ENCODE data around the gene SERPINH1.

SERPINH1 gene

GRCh38 chr11:75597636-75598035 lies 35.6 kb downstream of the SERPINH1 start:
- peak; percentile 52 for DNase-seq (ENCODE audit: low read depth)
- no peak overlapping the region for H3K4me3 ChIP-seq (ENCODE audit: low read length)
- TF ChIP-seq, protein P1, sequence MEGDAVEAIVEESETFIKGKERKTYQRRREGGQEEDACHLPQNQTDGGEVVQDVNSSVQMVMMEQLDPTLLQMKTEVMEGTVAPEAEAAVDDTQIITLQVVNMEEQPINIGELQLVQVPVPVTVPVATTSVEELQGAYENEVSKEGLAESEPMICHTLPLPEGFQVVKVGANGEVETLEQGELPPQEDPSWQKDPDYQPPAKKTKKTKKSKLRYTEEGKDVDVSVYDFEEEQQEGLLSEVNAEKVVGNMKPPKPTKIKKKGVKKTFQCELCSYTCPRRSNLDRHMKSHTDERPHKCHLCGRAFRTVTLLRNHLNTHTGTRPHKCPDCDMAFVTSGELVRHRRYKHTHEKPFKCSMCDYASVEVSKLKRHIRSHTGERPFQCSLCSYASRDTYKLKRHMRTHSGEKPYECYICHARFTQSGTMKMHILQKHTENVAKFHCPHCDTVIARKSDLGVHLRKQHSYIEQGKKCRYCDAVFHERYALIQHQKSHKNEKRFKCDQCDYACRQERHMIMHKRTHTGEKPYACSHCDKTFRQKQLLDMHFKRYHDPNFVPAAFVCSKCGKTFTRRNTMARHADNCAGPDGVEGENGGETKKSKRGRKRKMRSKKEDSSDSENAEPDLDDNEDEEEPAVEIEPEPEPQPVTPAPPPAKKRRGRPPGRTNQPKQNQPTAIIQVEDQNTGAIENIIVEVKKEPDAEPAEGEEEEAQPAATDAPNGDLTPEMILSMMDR (IDR thresholded peaks at IDR 0.05; ENCODE audit: insufficient read depth, low read depth, low read length, missing control alignments), result peak; percentile 61

- DNase-seq (ENCODE audit: low read depth), result no peak
- H3K4me3 ChIP-seq (ENCODE audit: low read length), result no peak overlapping the region
- TF ChIP-seq, protein P1 (IDR thresholded peaks at IDR 0.05; ENCODE audit: insufficient read depth, low read depth, low read length, missing control alignments), result no peak
These were observed 36.2 kb downstream of the SERPINH1 start for GRCh38 chr11:75598264-75598663.

DNA sequence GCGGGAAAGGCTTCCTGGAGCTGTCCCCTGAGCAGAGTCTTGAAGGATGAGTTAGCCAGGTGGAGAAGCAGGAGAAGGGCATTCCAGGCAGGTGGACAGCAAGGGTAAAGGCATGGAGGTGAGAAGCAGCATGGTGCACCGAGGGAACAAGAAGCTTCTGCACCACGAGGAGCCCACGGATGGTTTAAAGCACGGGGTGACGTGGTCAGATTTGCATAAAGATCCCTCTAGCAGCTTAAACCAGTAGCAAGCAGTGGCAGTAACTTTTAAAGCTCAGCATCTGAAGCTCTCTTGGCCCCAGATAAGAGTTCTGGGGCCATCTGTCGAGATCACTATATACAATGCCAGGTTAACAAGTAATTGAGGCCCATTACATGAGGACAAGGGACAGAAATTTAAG lies 36.8 kb downstream of the SERPINH1 start:
- DNase-seq (ENCODE audit: low read depth), result no peak
- no peak overlapping the region for H3K4me3 ChIP-seq (ENCODE audit: low read length)
- TF ChIP-seq, protein P1 (IDR thresholded peaks at IDR 0.05; ENCODE audit: insufficient read depth, low read depth, low read length, missing control alignments), result no peak

DNA sequence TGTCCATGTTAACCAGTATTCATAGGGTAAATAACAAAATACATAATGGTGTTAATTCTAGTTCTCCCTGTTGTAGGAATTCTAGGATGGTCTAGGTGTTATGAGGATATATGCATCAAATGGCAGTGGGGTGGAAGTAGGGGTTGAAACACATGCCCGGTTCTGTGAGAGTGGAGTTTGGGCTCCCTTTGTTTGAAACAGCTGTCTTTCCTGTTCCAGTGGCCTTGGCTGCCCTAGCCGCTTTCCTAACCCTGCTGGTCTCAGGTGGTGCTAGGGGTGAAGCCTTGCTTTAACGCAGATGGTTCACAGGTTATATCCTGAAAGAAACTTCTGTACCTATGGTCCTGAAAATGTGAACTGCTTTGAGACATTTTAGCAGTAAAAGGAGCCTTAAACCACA lies 38.3 kb downstream of the SERPINH1 start:
- TF ChIP-seq, protein P1 (IDR thresholded peaks at IDR 0.05; ENCODE audit: insufficient read depth, low read depth, low read length, missing control alignments), result no peak
- DNase-seq (ENCODE audit: low read depth), result no peak

DNA sequence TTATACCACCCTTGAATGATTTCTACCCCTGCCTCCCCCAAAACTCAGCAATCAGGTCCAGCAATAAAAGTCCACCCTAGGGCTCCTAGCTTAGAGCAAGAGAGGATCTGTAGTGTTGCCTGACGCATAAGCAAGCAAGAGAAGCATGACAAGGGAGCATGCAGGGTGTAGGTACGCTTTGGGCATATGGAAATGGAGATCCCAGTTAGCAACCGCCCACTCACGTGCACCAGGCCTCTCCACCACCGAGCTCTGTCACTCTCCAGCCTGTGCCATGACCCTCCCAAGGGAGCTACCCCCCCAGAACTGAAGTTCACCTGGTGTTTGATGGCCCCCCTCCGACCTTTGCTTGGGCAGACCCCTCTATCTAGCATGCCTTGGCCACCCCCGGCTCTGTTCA lies 39.4 kb downstream of the SERPINH1 start:
- DNase-seq (ENCODE audit: low read depth), result no peak
- TF ChIP-seq, protein P1 (IDR thresholded peaks at IDR 0.05; ENCODE audit: insufficient read depth, low read depth, low read length, missing control alignments), result no peak
- no peak overlapping the region for H3K4me3 ChIP-seq (ENCODE audit: low read length)

More for the DNA sequence above, 38.3 kb downstream of the SERPINH1 start:
- H3K4me3 ChIP-seq (ENCODE audit: low read length), result no peak overlapping the region

DNA sequence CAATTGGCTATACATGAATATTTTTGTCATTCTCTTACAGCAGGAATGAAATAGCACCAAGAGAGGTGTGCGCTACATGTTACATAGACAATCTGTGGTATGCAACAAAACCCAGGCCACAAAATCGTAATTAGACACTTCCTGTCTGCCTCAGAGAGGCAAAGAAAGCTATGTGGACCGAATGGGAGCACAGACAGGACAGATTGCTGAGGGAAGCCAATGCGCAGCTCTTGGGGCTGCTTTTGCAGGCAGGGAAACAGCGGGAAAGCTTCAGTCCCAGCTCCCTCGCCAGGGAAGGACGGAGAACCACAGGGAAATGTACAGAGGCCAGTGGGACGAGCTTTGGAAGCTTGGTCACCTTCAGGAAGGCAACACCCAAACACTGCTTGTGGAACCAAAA lies 40.9 kb downstream of the SERPINH1 start:
- TF ChIP-seq, protein P1 (IDR thresholded peaks at IDR 0.05; ENCODE audit: insufficient read depth, low read depth, low read length, missing control alignments), result no peak
- H3K4me3 ChIP-seq (ENCODE audit: low read length), result no peak overlapping the region
- DNase-seq (ENCODE audit: low read depth), result no peak

Data from epithelial cell of esophagus (primary cell).